Middle frontal gyrus (tissue), 1 donor: ENCODE measurements around the gene RIPK1.
"Not testable (repeated sequence)": the region's sequence is repeated elsewhere in the genome, so short reads cannot be mapped to it uniquely, and the experiment has no call there.

Source experiments
- DNase-seq: peaks from one replicate; pipeline ENCODE4 v3.0.0-alpha.2; 2015; ENCODE audit warnings: low spot score; ENCODE audit errors: extremely low spot score

Gene RIPK1

GRCh38 chr6:3068329-3069214, at the start of gene RIPK1:
Gene RIPK1 (plus strand): TSS chr6:3068494. CDS start chr6:3076824, 8,330 bp downstream.
- peak; percentile 78 for DNase-seq

GRCh38 chr6:3019065-3019464, 49.2 kb upstream of the RIPK1 start:
- DNase-seq = no peak

GRCh38 chr6:3019749-3020320, 48.5 kb upstream of the RIPK1 start:
- no peak for DNase-seq

- not testable (repeated sequence) for DNase-seq
These were observed 47.2 kb upstream of the RIPK1 start for GRCh38 chr6:3020976-3021598.

GRCh38 chr6:3022765-3023662, 45.3 kb upstream of the RIPK1 start:
- no peak for DNase-seq

GRCh38 chr6:3023663-3024483, 44.4 kb upstream of the RIPK1 start:
- no peak for DNase-seq

GRCh38 chr6:3026791-3027626, 41.3 kb upstream of the RIPK1 start:
- DNase-seq = no peak

GRCh38 chr6:3028156-3028555, 40.1 kb upstream of the RIPK1 start:
- DNase-seq = not testable (repeated sequence)

- DNase-seq = no peak
These were observed 36.2 kb upstream of the RIPK1 start for GRCh38 chr6:3031857-3032640.

- DNase-seq = no peak
These were observed 35.3 kb upstream of the RIPK1 start for GRCh38 chr6:3032986-3033385.

- no peak for DNase-seq
These were observed 34.6 kb upstream of the RIPK1 start for GRCh38 chr6:3033652-3034051.

GRCh38 chr6:3035397-3035796, 32.9 kb upstream of the RIPK1 start:
- no peak for DNase-seq

GRCh38 chr6:3036861-3037637, 31.2 kb upstream of the RIPK1 start:
- DNase-seq = no peak

- DNase-seq = no peak
These were observed 30.5 kb upstream of the RIPK1 start for GRCh38 chr6:3037638-3038365.

- no peak for DNase-seq
These were observed 28.9 kb upstream of the RIPK1 start for GRCh38 chr6:3039384-3039783.

GRCh38 chr6:3041147-3041546, 27.1 kb upstream of the RIPK1 start:
- no peak for DNase-seq

- DNase-seq = no peak
These were observed 26.7 kb upstream of the RIPK1 start for GRCh38 chr6:3041606-3042005.
